HAP-1 (cell line): Measurements from ENCODE around the gene SLC25A22.

Experiments used
- DNase-seq, 2 experiments: peaks; one replicate each; pipeline ENCODE4 v3.0.0-alpha.2; 2016 to 2020; ENCODE audit warnings: low spot score in 2 of 2
- H3K27me3 ChIP-seq: fragments of 250-450 bp; sonication (Bioruptor Pico); 2 replicates; pipeline ENCODE4 v1.5.1; 2020; ENCODE audit warnings: low read depth, mild to moderate bottlenecking, moderate library complexity
- H3K36me3 ChIP-seq: fragments of 250-450 bp; sonication (Bioruptor Pico); replicated peaks from 2 replicates; pipeline ENCODE4 v1.5.1; 2020; ENCODE audit warnings: mild to moderate bottlenecking
- H3K4me1 ChIP-seq: fragments of 250-450 bp; sonication (Bioruptor Pico); 2 replicates; pipeline ENCODE4 v1.5.1; 2020; ENCODE audit warnings: mild to moderate bottlenecking
- H3K4me3 ChIP-seq: fragments of 250-450 bp; sonication (Bioruptor Pico); 2 replicates; pipeline ENCODE4 v1.5.1; 2020; ENCODE audit warnings: mild to moderate bottlenecking, moderate library complexity
- H3K9me3 ChIP-seq: fragments of 250-450 bp; sonication (Bioruptor Pico); 2 replicates; pipeline ENCODE4 v1.5.1; 2020; ENCODE audit warnings: mild to moderate bottlenecking, moderate library complexity
- in situ Hi-C: fragments of 300-500 bp; cut with MboI; formaldehyde crosslinking; loops from 3 replicates; pipeline ENCODE4 v1.14.3; 2020; ENCODE audit warnings: low sequenced_read_pairs, inconsistent platforms, mixed read lengths

Gene SLC25A22

DNA sequence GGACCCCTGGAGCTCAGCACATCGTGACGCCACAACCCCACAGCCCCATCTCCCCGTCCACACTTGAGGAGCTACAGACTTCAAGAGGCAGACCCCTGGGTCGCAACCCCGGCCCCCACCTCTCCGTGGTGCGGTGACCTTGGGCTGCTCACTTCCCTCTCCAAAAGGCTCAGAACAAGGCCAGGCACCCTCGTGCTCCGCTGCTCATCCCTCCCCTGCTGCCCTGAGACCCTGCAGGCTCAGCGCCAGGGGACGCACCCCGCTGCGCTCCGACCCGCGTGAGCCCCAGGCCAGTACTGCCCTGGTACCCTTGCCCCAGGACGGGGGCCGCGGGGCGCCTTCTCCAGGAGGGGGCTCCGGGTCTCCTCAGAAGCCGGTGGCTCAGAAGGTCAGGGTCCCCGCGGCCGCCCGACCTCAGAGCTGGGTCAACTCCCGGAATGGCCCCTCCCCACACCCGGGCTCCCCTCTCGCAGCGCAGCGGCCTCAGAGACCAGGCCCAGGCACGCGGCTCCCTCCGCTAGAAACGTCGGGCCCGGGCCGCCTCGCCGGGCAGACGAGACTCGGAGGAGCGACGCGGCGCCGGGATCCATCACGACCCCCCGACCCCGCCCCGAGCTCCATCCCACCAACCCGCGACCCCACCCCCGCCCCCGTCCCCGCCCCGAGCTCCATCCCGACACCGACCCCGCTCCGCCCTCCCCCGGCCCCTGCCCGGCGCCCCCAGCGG, 21.4 kb downstream of the SLC25A22 start:
- peaks cover 11% of the 10 kb centered on the region for H3K4me1 ChIP-seq

DNA sequence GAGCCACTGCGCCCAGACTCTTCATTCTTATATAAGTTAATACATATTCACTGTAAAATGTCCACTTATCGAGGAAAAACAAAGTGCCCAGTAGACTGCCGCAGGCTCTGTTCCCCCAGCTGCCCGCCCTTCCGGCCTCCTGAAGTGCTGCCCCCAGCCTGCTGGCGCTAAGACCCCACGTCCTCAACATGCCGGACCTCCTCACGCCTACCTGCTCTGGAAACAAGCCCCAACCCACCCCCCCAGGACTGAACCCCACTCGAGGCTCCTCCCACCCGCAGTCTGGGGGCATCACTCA, 21.9 kb downstream of the SLC25A22 start:
- peaks cover 45% of the 10 kb centered on the region for H3K36me3 ChIP-seq
- no peaks in the 10 kb centered on the region for H3K27me3 ChIP-seq
- in situ Hi-C loops, result no loop called here
- H3K4me3 ChIP-seq, result peak overlapping the region; percentile 91
- H3K4me1 ChIP-seq, result peaks cover 11% of the 10 kb centered on the region
- no peaks in the 10 kb centered on the region for H3K9me3 ChIP-seq
- DNase-seq, result no peak

More for the DNA sequence above, 21.4 kb downstream of the SLC25A22 start:
- Histone ChIP-seq H3K9me3 (no peaks in the 10 kb centered on the region), H3K4me3 (peak overlapping the region; percentile 91), H3K27me3 (no peaks in the 10 kb centered on the region), H3K36me3 (peaks cover 40% of the 10 kb centered on the region)
- in situ Hi-C loops, result no loop called here
- DNase-seq, result peak; percentile 49 to 79

DNA sequence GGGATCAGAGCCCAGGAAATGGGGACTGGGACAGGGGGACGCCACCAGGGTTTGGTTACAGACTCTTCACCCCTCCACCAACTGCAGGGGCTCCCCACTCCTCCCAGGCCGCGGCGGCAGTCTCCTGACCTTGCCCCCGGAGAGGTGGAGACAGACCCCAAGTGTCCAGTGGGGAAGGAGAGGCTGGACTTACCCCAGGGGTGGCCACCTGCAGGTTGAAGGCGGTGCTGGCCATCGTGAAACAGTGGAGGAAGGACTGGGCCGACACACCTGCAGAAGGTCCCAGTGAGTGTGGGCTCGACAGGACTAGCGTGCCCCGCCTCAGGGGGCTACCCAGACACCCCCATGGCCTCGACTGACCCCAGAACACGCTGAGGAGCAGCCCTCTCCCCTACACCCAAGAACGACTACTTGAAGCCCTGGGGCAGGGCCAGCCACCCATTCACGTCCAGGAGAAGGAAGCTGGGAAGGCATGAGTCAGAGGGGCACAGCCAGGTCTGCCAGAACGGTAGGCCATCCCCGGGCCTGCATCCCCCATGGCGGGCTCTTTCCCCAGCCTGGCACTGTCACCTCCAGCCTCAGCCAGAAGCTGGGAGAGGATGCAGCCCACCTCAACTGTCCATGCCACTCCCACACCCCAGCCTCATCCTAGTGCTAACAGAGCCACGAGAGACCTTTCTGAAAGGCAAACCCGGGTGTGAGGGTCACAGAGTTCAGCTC, 23.0 kb downstream of the SLC25A22 start:
- no peak for DNase-seq
- peaks cover 57% of the 10 kb centered on the region for H3K36me3 ChIP-seq
- H3K9me3 ChIP-seq, result no peaks in the 10 kb centered on the region

DNA sequence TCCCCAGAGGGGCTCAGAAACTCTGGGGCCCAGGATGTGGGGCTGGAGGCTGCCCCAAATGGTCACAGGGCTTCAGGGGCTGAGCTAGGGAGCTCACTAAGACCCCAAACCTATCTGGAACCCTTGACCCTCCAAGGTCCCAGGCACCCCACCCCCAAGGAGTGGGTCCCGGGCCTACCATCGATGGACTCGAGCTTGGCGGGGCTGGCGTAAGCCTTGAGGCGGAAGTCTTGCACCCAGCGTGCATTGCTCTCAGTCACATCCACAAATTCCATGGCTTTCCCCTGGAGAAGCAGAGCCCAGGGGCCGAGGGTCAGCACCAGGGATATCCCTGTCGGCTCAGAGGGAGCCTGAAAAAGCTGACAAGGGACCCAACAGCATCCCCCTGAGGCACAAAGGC, 24.3 kb downstream of the SLC25A22 start:
- Histone ChIP-seq H3K36me3 (peaks cover 58% of the 10 kb centered on the region), H3K9me3 (no peaks in the 10 kb centered on the region), H3K4me3 (no peak overlapping the region), H3K27me3 (no peaks in the 10 kb centered on the region), H3K4me1 (peaks cover 11% of the 10 kb centered on the region)
- in situ Hi-C loops, result loop anchor here (25.0 kb wide), 1 partner anchor 212 kb away; the partner anchor contains the start of genes LMNTD2 and RASSF7
- DNase-seq, result no peak

More for the DNA sequence above, 23.0 kb downstream of the SLC25A22 start:
- Histone ChIP-seq H3K27me3 (no peaks in the 10 kb centered on the region), H3K4me1 (peaks cover 11% of the 10 kb centered on the region), H3K4me3 (peak overlapping the region; percentile 91)
- in situ Hi-C loops, result loop anchor here (25.0 kb wide), 1 partner anchor 213 kb away; the partner anchor contains the start of genes LMNTD2 and RASSF7

DNA sequence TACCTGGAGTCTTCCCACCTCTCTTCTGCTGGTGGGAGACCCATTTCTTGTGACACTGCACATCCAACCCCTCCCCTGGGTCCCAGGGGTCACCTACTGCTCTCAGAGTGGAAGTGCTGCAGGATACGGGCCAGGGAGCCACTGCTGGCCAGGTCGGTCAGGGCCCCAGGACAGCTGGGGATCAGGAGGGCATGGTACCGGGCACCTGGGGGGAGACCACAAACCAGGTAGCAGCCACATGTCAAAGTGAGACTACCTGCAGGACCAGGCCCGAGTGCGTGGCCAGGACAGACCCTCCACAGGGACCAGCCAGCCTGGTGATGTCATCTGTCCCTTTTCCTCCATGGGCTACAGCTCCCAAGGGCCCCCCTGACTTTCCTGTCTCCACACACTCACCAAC, 24.7 kb downstream of the SLC25A22 start:
- in situ Hi-C loops, result loop anchor here (25.0 kb wide), 1 partner anchor 211 kb away; the partner anchor contains the start of genes LMNTD2 and RASSF7
- peaks cover 10% of the 10 kb centered on the region for H3K4me1 ChIP-seq
- DNase-seq, result no peak
- H3K9me3 ChIP-seq, result no peaks in the 10 kb centered on the region
- H3K36me3 ChIP-seq, result peaks cover 57% of the 10 kb centered on the region
- no peaks in the 10 kb centered on the region for H3K27me3 ChIP-seq
- no peak overlapping the region for H3K4me3 ChIP-seq

DNA sequence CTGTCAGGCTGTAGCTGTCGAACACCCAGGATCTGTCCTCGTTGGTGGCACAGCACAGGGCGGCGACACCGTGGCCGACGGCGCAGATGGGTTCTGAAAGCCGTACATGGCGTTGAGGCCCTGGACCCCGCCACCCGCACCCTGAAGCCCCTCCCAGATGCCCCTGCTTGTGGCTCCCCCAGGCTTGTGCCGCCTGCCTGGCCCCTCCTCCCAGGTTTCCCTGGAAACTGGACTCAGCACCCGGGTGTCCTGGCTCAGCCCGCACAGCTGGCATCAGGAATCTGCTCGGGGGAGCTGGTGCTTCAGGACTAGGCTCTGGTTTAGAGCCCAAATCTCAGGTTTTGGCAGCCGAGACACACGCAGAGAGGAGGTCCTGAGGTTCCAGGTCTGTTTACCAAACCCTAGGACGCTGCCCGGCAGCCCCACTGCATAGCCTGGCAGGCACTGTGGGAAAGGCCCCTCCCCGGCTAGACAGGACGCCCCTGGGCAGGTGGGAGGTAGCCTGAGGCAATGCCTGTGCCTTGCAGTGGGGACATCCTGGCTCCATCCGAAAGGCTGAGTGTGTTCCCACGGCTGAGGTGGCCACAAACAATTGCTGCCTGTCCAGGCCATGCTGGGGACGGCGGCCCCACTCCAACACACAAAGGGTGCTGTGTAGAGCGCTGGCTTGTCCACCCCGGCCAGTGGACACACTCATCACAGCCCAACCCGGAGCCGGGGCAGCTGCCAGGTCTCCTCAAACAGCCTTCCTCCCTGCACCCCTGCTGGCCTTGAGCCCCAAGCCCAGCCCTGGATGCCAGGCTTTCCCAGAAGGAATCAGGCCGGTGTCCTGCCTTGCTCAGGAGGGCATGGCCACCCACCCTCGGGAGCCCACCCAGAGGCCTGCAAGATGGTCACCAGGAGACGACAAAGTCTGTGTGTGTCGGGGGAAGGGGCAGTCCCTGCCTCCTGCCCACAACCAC, 25.4 kb downstream of the SLC25A22 start:
- no peaks in the 10 kb centered on the region for H3K27me3 ChIP-seq
- DNase-seq, result no peak
- peaks cover 55% of the 10 kb centered on the region for H3K36me3 ChIP-seq
- H3K9me3 ChIP-seq, result no peaks in the 10 kb centered on the region
- in situ Hi-C loops, result loop anchor here (25.0 kb wide), 1 partner anchor 210 kb away; the partner anchor contains the start of genes LMNTD2 and RASSF7
- no peak overlapping the region for H3K4me3 ChIP-seq
- peaks cover 6% of the 10 kb centered on the region for H3K4me1 ChIP-seq

DNA sequence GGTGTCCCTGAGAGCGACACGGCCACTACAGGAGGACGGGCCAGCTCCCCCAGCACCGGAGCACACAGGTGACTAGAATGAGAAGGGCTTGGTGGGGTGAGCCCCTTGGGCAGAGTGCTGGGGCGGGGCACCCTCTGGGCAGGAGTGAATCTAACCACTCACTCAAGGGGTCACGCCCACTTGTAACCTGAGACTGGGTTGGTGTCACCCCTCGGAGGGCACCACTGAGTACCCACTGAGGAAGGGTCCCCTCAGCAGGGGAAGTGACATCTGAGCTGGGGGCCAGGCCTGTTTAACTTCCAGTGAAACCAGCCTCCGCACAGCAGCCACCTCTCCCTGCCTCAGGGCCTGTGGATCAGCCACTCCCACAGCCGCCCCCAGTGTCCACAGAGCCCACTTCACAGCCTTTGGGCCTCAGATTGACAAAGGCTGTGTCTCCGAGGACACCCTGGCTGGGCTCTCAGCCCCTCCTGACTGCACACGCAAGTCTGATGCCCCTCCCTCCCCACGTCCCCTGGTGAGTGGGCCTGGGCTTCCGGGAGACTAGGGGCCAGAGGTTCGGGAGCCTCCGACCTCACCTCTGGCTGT, 26.4 kb downstream of the SLC25A22 start:
- Histone ChIP-seq H3K27me3 (no peaks in the 10 kb centered on the region), H3K9me3 (no peaks in the 10 kb centered on the region), H3K4me3 (no peak overlapping the region), H3K4me1 (peaks cover 6% of the 10 kb centered on the region), H3K36me3 (peaks cover 61% of the 10 kb centered on the region)
- in situ Hi-C loops, result loop anchor here (25.0 kb wide), 1 partner anchor 209 kb away; the partner anchor contains the start of genes LMNTD2 and RASSF7
- DNase-seq, result no peak

DNA sequence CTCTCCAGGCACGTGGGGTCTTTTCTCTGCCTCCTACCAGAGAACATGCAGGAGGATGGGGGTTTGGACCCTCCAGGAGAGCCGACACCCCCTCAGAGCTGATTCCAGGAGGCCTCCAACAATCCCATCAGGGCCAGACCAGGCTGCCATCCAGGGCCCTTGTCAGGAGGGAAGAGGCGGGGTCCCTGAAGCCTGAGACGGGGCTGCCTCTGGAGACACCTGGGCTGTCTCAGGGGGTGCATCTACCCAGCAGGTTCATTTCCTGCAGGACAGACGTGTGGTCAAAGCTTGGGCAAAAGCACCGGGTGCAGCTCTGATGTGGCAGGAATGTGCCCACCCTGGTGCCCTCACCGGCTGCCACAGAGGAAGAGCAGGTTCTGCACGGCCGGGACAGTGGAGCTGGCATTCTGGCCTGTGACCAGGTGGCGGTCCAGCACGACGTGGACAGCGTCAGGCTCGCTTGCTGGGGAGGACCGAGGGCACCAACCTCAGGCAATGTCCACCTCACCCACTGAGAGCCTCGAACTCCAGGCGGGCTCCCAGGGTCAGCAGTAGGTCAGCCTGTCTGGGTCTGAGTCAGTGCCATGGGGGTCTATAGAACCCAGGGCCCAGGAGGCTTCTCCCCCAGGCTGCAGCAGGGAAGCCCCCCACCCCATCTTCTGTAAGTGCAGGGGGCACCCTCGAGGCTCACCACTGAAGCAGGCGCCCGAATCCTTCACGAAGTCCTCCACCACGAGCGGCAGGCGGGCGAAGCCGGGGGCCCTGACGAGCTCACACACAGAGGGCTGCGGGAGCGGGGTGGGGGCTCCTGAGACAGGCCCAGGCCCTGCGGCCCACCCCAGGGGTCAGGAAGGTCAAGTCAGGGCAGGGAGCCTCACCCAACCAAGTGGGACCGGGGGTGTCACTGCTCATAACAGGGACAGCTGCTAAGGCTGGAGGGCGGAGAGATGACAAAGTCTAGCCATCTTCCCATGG, 27.2 kb downstream of the SLC25A22 start:
- no peak for DNase-seq
- no peak overlapping the region for H3K4me3 ChIP-seq
- no peaks in the 10 kb centered on the region for H3K27me3 ChIP-seq
- peaks cover 69% of the 10 kb centered on the region for H3K36me3 ChIP-seq
- H3K4me1 ChIP-seq, result peaks cover 6% of the 10 kb centered on the region
- H3K9me3 ChIP-seq, result no peaks in the 10 kb centered on the region
- in situ Hi-C loops, result loop anchor here (25.0 kb wide), 1 partner anchor 209 kb away; the partner anchor contains the start of genes LMNTD2 and RASSF7

DNA sequence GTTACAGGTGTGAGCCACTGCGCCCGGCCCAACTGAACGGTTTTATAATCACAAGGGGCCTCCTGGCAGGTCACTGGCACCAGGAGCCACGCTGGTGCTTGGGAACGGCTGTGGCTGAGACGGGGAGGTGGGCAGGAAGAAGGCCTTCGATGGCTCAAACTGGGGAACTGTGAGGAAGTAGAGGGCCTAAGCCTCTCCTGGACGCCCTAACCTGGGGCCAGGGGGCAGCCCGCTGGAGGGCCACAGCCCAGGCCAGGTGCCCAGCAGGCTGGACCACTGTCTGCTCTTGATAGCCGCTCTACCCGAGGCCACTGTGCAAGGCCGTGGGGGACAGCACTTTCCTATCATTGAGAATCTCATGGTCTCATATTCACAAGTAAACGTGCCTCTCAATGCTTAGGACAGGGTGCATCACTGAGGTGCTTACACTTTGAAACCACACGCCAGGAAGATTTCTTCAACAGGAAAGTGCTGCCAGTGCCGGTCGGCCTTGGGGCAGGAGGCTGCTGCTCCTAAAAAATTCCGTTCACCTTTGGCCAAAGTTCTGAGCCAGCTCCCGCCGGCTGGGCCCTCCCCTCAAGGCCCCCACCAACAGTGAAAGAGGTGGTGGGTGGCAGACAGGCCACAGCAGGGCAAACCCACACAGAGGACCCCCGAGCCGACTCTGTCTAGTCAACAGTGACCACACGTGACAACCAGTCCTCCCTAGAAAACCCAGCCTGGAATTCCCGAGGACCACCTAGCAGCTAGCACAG, 28.0 kb downstream of the SLC25A22 start:
- Histone ChIP-seq H3K27me3 (no peaks in the 10 kb centered on the region), H3K4me1 (no peaks in the 10 kb centered on the region), H3K4me3 (no peak overlapping the region), H3K9me3 (no peaks in the 10 kb centered on the region), H3K36me3 (peaks cover 76% of the 10 kb centered on the region)
- DNase-seq, result no peak
- in situ Hi-C loops, result loop anchor here (10.0 to 25.0 kb wide), 2 partner anchors 125 to 208 kb away; partner anchors contain the start of genes LMNTD2 and RASSF7

DNA sequence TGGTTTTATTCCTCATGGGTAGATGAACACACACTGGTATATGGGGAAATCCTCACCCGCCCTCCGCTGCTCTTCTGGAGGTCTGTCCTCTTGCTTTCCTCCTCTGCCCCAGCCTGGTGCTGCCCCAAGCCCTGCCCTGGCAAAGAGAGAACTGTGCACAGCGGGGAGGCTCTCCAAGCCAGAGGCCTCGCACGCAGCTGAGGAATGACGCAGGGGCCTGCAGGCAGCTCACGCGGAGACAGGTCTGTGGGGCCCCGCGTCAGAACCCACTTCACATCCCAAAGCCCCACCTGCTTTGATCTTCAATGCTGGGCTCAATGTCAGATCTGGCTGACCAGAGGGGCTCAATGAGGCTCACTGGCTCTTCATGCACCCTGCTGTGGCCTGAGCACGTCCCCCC, 30.8 kb downstream of the SLC25A22 start:
- H3K9me3 ChIP-seq, result no peaks in the 10 kb centered on the region
- H3K4me1 ChIP-seq, result no peaks in the 10 kb centered on the region
- in situ Hi-C loops, result loop anchor here (10.0 to 25.0 kb wide), 2 partner anchors 122 to 205 kb away; partner anchors contain the start of genes LMNTD2 and RASSF7
- H3K36me3 ChIP-seq, result peaks cover 75% of the 10 kb centered on the region
- no peak for DNase-seq
- H3K4me3 ChIP-seq, result no peak overlapping the region
- no peaks in the 10 kb centered on the region for H3K27me3 ChIP-seq

DNA sequence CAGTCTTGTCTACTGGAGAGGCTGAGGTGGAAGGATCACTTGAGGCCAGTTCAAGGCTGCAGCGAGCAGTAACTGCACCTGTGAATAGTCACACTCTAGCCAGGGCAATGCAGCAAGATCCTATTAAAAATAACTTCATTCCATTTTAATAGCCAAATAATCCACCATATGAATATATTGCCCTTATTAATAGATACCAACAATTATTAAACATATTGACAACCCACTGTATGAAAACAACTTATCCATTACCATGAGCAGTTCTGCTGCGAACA, 31.2 kb downstream of the SLC25A22 start:
- in situ Hi-C loops, result loop anchor here (10.0 to 25.0 kb wide), 2 partner anchors 122 to 205 kb away; partner anchors contain the start of genes LMNTD2 and RASSF7

More for the DNA sequence above, 31.2 kb downstream of the SLC25A22 start:
- Histone ChIP-seq H3K4me3 (no peak overlapping the region), H3K9me3 (no peaks in the 10 kb centered on the region), H3K27me3 (no peaks in the 10 kb centered on the region), H3K36me3 (peaks cover 78% of the 10 kb centered on the region), H3K4me1 (no peaks in the 10 kb centered on the region)
- DNase-seq, result no peak
